SU-DHL-6 (cell line): ENCODE data around the gene MAPK8IP1.

ENCODE experiments used
- H2AFZ ChIP-seq: fragments of 200-600 bp; sonication (generic); 2 replicates; pipeline ENCODE4 v1.6.1; 2014; ENCODE audit warnings: low read depth, mild to moderate bottlenecking, moderate library complexity, mixed read lengths, antibody characterized with exemption, low read length; ENCODE audit not compliant: severe bottlenecking
- H3F3A ChIP-seq: fragments of 200-600 bp; shearing (Covaris generic); 2 replicates; pipeline ENCODE4 v1.6.0; 2016; ENCODE audit warnings: antibody characterized with exemption, mild to moderate bottlenecking; ENCODE audit not compliant: insufficient read depth
- H3K27ac ChIP-seq: fragments of 200-600 bp; sonication (generic); 2 replicates; pipeline ENCODE4 v1.5.1; 2016; ENCODE audit warnings: low read depth, mild to moderate bottlenecking, low read length, moderate library complexity, mixed read lengths
- H3K27me3 ChIP-seq: fragments of 200-600 bp; sonication (generic), shearing (Covaris generic); 2 replicates; pipeline ENCODE4 v1.6.0; 2014; ENCODE audit warnings: mild to moderate bottlenecking, low read length
- H3K36me3 ChIP-seq: fragments of 200-600 bp; sonication (generic); 2 replicates; pipeline ENCODE4 v1.6.1; 2014; ENCODE audit warnings: mild to moderate bottlenecking, low read length, mixed read lengths
- H3K4me2 ChIP-seq: fragments of 300-600, 200-600 bp; shearing (Covaris generic), sonication (generic); 2 replicates; pipeline ENCODE4 v1.6.0; 2014; ENCODE audit warnings: low read length, low read depth, mild to moderate bottlenecking; ENCODE audit not compliant: poor library complexity, severe bottlenecking
- H3K4me3 ChIP-seq: fragments of 200-600 bp; sonication (generic); 2 replicates; pipeline ENCODE4 v1.5.1; 2014; ENCODE audit warnings: antibody characterized with exemption, low read length, mild to moderate bottlenecking, mixed read lengths; ENCODE audit not compliant: insufficient read depth, poor library complexity, severe bottlenecking
- H3K79me2 ChIP-seq: fragments of 200-600 bp; sonication (generic); 2 replicates; pipeline ENCODE4 v1.6.1; 2014; ENCODE audit warnings: mild to moderate bottlenecking, low read length, moderate library complexity; ENCODE audit not compliant: insufficient read depth
- H3K9ac ChIP-seq: fragments of 200-600 bp; sonication (generic); 2 replicates; pipeline ENCODE4 v1.7.0; 2014; ENCODE audit warnings: mild to moderate bottlenecking, low read length
- H3K9me2 ChIP-seq: fragments of 200-600 bp; sonication (generic); replicated peaks from 2 replicates; pipeline ENCODE4 v1.6.1; 2014; ENCODE audit warnings: low read length; ENCODE audit not compliant: insufficient read depth
- H3K9me3 ChIP-seq: fragments of 200-600 bp; sonication (generic); 2 replicates; pipeline ENCODE4 v1.6.1; 2014; ENCODE audit warnings: low read length, mixed read lengths; ENCODE audit not compliant: insufficient read depth
- H4K20me1 ChIP-seq: fragments of 200-600 bp; sonication (generic); 2 replicates; pipeline ENCODE4 v1.6.1; 2014; ENCODE audit warnings: low read depth, mild to moderate bottlenecking, antibody characterized with exemption, low read length, moderate library complexity, mixed read lengths
- EZH2phosphoT487 ChIP-seq: fragments of 200-600 bp; sonication (generic), shearing (Covaris generic); conservative IDR thresholded peaks from 2 replicates; pipeline ENCODE4 v1.6.1; 2018; ENCODE audit warnings: mild to moderate bottlenecking, antibody characterized with exemption, low read length, moderate library complexity, mixed read lengths
- TF ChIP-seq, protein P1 (sequence below): fragments of 200-600 bp; sonication (generic); IDR thresholded peaks from one replicate; pipeline ENCODE4 v1.5.1; 2017; ENCODE audit warnings: antibody characterized with exemption, mild to moderate bottlenecking, low read length, moderate library complexity; ENCODE audit not compliant: insufficient read depth, poor library complexity, severe bottlenecking

Gene MAPK8IP1

DNA sequence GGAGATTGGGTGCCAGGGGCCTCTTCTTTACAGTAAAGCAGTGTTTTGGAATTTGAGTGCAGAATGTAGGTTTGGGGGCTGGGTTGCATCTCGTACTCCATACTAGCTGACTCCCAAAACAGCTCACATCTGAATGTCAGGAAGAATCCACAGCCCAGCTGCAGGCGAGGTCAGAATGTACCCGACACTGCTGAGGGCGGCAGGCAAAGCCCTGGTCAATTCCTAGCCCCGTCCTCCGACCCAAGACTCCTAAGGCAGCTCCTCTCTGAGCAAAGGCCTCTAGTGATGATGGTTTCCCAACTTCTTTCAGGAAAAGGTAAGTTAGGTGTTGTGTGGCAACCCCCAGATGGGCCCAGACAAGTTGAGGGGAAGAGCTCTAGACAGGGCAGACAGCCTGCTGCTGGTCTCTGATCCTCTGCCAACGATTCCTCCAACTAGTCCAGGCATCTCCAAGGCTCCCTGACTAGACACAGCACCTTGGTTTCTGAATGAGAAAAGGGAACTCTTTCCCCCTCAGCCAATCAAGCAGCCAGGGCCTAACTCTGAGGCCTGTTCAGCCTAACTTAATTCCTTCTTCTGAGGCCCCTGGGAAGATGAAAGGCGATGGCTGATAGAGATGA is 45.6 kb downstream of the MAPK8IP1 start:
- H3K79me2 ChIP-seq: 0 out of 2 replicates have a peak, but pooled peaks cover 9% of the 10 kb centered on the region
- TF ChIP-seq, protein P1, sequence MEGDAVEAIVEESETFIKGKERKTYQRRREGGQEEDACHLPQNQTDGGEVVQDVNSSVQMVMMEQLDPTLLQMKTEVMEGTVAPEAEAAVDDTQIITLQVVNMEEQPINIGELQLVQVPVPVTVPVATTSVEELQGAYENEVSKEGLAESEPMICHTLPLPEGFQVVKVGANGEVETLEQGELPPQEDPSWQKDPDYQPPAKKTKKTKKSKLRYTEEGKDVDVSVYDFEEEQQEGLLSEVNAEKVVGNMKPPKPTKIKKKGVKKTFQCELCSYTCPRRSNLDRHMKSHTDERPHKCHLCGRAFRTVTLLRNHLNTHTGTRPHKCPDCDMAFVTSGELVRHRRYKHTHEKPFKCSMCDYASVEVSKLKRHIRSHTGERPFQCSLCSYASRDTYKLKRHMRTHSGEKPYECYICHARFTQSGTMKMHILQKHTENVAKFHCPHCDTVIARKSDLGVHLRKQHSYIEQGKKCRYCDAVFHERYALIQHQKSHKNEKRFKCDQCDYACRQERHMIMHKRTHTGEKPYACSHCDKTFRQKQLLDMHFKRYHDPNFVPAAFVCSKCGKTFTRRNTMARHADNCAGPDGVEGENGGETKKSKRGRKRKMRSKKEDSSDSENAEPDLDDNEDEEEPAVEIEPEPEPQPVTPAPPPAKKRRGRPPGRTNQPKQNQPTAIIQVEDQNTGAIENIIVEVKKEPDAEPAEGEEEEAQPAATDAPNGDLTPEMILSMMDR: no peak
- no peak for TF ChIP-seq EZH2phosphoT487
- H3K9ac ChIP-seq: peak overlapping the region; percentile 62
- no peak overlapping the region for H3K4me3 ChIP-seq
- peak overlapping the region; percentile 93 for H3K4me2 ChIP-seq
- peaks cover 41% of the 10 kb centered on the region for H3F3A ChIP-seq
- H3K27ac ChIP-seq: peak overlapping the region; percentile 89
- H4K20me1 ChIP-seq: no peaks in the 10 kb centered on the region
- no peaks in the 10 kb centered on the region for H3K27me3 ChIP-seq
- no peaks in the 10 kb centered on the region for H3K9me3 ChIP-seq
- H2AFZ ChIP-seq: no peak overlapping the region
- no peaks in the 10 kb centered on the region for H3K9me2 ChIP-seq
- H3K36me3 ChIP-seq: no peaks in the 10 kb centered on the region

DNA sequence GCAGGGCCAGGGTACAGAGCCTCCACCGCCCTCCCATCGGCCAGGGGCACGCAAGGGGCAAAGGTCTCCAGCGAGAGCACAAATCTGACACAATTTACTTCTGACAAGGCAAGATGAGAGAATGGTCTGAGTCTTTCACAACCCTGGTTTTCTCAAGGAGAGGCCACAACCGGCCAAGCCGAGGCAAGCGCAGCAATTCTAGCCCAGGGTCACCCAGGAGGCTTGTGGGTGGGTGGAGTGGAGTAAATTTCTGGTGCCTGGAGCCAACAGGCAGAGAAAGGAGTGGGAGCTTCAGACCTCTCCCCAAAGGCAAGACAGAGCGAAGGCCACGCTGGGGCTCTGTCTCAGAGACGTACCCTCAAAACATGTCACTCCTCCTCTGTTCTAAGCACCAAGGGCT is 46.3 kb downstream of the MAPK8IP1 start:
- Histone ChIP-seq H3K9ac (peak overlapping the region; percentile 62), H4K20me1 (no peaks in the 10 kb centered on the region), H3K27ac (peak overlapping the region; percentile 89), H2AFZ (no peak overlapping the region), H3K4me2 (peak overlapping the region; percentile 93), H3F3A (peaks cover 44% of the 10 kb centered on the region), H3K9me2 (no peaks in the 10 kb centered on the region), H3K27me3 (no peaks in the 10 kb centered on the region), H3K4me3 (peak overlapping the region; percentile 78), H3K9me3 (no peaks in the 10 kb centered on the region), H3K79me2 (0 out of 2 replicates have a peak, but pooled peaks cover 9% of the 10 kb centered on the region), H3K36me3 (no peaks in the 10 kb centered on the region)
- TF ChIP-seq, protein P1: no peak
- no peak for TF ChIP-seq EZH2phosphoT487

GRCh38 chr11:45932217-45932616 is 46.8 kb downstream of the MAPK8IP1 start:
- TF ChIP-seq, protein P1: no peak
- no peak for TF ChIP-seq EZH2phosphoT487
- H3K4me3 ChIP-seq: peak overlapping the region; percentile 78
- peaks cover 44% of the 10 kb centered on the region for H3F3A ChIP-seq
- H2AFZ ChIP-seq: no peak overlapping the region
- 0 out of 2 replicates have a peak, but pooled peaks cover 9% of the 10 kb centered on the region for H3K79me2 ChIP-seq
- H3K27me3 ChIP-seq: no peaks in the 10 kb centered on the region
- no peaks in the 10 kb centered on the region for H4K20me1 ChIP-seq
- peak overlapping the region; percentile 93 for H3K4me2 ChIP-seq
- H3K36me3 ChIP-seq: no peaks in the 10 kb centered on the region
- peak overlapping the region; percentile 89 for H3K27ac ChIP-seq
- no peaks in the 10 kb centered on the region for H3K9me3 ChIP-seq
- peak overlapping the region; percentile 62 for H3K9ac ChIP-seq
- no peaks in the 10 kb centered on the region for H3K9me2 ChIP-seq
